Kidney capillary endothelial cell (primary cell): ENCODE results near the gene C20orf202.

ENCODE experiments used
- DNase-seq: peaks from one replicate; pipeline ENCODE4 v3.0.0-alpha.2; 2018; ENCODE audit warnings: low spot score

C20orf202 gene

DNA sequence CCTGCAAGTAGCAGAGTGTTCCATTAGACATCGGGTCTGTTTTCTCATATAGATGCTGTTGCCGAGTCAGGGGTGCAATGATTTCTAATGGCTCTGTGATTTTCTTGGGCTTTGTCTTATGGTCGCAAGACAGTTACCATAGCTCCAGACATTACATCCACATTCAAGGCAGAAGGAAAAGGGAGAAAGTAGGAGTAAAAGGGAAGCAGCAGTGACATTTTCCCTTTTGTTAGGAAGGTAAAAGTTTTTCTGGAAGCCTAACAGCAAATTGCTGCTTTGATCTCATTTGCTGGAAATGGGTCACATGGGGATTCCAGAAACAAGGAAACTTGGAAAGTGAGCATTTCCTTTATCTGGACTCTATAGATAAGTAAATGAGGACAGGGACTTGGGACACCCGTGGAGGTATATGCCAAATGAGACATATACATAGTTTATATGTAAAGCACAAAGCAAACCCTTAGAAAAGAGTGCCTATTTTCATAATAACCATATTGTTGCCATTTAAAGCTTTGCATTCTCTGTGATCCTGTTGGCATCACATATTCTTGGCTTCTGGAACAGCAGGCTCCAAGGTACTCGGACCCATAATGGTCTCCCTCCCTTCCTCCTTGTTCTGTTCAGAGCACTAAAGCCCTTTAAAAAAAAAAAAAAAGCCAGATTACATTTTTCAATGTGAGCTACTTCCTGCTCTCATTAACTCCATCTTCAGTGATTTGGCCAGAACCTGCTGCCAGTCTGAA is at the start of gene C20orf202:
TSS of gene C20orf202 (plus strand) at position 693 of the 743 bp plus-strand sequence. CDS start 132 bp downstream, outside the sequence.
- DNase-seq, result no peak

DNA sequence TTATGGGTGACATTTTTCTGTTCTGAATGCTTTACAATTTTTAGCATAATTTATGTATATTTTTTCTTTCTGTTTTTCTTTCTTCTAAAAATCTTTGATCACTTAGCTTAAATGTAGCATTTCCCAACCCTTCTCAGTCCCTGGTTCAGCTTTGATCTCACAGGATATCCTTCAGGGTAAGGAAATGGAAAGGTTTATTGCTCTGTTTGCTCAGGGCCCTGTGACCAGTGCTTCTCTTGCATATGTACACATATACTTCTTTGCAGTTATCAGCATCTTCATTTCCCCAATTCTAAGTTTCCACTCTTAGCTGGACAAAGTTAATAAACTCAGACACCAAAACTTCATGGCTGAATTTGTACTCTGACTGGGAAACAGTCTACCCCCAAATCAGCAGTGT is 49.0 kb upstream of the C20orf202 start:
- DNase-seq, result no peak

DNA sequence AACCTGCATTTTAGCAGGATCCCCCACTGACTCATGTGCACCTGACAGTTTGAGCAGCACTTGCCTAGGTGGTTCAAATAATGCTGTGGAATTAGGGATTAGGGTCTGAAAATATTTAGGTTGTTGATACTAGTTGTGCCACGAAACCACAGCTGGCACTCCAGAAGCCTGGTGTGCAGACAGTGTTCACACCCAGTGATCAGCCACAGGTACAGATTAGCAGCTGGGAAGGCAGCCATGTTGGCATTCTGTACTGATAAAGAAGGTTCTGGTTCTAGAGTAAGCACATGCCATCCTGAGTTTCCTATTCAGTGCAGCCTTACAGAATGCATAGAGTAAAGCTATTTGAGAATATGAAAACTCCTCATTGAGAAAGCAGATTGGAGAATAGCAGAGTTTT is 48.6 kb upstream of the C20orf202 start:
- DNase-seq, result no peak

DNA sequence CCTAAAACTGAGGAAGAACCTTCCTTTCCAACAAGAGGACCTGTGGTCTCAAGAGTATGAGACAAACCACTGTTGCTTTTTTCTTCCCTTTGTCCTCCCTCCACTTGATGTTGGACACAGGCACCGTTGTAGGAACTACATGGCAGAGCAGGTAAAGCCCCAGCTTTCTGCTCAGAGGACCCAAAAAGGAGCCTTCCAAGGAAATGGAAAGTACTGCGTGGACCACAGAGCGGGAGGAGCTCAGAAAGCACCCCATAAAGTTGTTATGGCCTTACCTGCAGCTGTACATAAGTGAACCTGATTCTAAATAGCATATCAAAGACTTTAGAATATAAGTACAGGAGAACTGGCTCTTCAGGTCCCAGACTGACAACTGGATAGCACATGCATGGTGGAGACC is 47.9 kb upstream of the C20orf202 start:
- no peak for DNase-seq

DNA sequence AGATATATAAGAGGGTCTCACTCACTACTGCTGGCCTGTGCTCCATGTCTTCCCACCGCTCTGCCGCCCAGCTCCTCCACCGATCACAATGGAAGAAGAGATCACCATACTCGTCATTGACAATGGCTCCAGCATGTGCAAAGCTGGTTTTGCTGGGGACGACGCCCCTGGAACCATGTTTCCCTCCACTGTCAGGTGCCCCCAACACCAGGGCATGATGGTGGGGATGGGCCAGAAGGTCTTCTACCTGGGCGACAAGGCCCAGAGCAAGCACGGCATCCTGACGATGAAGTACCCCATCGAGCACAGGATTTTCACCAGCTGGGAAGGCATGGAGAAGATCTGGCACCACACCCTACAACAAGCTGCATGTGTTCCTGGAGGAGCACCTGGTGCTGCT is 42.8 kb upstream of the C20orf202 start:
- DNase-seq, result no peak

DNA sequence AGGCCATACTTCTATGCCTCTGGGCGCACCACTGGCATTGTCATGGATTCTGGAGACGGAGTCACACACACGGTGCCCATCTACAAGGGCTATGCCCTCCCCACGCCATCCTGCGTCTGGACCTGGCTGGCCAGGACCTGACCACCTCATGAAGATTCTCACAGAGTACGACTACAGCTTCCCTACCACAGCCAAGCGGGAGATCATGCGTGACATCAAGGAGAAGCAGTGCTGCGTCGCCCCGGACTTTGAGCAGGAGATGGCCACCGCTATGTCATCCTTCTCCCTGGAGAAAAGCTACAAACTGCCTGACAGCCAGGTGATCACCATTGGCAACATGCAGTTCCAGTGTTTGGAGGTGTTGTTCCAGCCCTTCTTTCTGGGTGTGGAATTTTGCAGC is 42.3 kb upstream of the C20orf202 start:
- no peak for DNase-seq

DNA sequence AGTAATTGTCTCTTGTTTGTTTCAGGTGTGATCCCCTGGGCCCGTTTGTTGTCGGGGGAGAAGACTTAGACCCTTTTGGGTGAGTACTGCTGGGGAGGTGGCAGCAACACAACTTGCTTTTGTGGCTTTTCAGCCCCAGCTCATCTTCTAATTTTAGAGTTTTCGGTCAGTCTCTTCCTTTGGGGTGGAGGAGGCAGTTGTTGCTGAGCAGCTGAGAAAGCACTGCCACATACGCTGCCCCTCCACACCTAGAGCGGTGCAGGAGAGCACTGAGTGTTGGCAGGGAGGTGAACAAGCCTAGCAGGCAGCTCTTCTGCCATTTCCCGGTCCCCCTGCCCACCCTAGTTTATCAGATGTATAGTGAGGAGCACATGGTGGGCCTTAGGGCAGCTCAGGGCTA is 40.1 kb upstream of the C20orf202 start:
- no peak for DNase-seq

DNA sequence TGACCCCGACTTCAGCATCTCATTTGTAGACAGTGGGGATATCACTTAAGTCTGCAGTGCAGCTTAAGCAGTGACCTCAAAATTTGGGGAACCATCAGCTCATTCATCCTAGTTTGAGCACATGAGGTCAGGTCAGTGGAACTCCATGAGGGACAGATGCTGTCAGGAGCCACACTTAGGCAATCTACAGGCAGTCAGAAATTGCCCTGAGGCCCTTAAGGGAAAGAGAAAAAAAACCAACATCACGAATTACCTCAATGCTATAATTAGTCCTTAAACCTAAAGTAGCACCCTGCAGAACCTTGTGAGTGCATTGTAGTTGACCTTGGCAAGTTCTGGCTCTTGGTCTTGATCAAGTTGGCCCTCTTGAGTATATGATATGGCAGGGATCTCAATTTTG is 39.6 kb upstream of the C20orf202 start:
- DNase-seq, result no peak

DNA sequence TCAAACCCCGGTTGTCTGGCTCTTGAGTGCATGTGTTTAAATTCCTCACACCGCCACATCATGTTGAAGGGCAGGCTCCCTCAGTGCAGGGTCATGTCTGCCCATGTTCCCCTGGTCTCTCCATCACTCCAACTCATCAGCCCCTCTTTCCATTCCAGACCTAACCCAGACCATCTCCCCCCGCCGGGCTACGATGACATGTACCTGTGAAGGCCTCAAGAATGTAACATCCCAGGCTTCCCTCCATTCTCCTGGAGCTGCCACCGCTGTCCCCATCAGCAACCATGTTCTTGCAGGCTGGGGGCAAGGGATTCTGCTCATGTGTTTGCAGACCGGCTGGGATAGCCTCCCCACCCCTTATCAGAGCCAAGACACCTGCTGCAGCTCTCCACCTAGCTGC is 38.4 kb upstream of the C20orf202 start:
- no peak for DNase-seq

DNA sequence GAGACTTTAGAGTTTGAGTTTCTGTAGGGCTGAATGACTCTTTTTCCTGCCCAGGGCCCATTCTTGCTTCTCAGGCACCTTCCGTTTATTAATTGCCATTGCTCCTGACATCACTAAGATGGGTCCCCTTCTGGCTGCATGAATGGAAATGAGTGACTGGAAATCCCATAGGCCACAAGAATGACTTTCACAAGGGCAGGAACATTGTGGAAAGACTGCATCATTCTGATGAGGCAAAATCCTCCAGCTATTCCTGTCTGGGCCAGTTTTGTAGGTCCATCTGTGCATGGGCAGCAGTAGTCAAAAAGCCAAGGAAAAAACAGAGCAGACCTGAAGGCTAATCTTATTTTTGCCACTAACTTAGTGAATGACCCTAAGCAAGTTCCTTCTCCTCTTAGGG is 37.7 kb upstream of the C20orf202 start:
- no peak for DNase-seq

DNA sequence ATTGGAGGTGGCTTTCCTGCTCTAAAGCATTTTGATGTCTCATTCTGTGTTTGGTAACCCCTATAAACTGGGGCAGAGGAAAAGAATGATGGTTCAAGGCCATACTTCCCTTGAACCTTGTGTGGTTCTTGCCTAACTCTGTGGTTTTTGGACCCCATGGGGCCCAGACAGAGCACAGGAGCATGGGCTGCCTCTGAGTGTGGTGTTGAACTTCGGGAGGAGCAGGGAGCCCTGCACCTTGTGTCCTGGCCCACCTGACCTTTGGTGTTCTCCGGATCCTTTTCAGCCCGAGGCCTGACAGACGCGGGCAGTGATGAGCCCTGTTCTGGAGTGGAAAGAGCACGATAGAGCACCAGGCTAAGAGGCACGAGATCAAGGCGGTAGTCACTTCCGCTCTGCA is 37.3 kb upstream of the C20orf202 start:
- DNase-seq, result no peak

DNA sequence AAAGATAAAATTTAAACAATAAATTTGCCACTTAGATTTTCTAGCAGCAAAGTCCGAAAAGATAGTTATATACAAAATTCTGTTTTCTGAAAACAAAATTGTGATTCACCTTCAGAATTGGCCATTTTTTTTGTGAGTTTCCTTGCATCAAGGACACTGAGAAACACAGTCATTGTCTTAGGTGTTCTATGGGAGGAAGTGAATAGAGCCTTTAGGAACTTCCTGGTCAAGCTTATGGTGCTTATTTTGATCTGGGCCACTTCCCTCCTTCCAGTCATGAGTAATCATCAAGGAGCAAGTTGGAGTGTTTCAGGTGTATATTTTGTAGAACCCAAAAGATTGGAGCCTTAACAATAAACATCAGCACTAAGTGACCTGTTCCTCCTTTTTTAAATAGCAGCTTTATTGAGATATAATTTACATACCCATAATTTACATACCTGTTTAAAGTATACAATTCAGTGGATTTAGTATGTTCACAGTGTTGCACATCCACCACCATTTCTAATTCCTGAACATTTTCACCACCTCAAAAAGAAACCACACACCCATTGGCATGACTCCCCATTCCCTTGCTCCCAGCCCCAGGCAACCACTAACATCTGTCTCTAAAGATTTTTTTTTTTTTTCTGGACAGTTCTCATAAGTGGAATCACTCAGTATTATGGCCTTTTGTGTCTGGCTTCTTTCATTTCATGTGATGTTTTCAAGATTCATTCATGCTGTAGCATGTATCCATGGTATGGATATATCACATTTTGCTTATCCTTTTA is 36.1 kb upstream of the C20orf202 start:
- peak; percentile 76 for DNase-seq

DNA sequence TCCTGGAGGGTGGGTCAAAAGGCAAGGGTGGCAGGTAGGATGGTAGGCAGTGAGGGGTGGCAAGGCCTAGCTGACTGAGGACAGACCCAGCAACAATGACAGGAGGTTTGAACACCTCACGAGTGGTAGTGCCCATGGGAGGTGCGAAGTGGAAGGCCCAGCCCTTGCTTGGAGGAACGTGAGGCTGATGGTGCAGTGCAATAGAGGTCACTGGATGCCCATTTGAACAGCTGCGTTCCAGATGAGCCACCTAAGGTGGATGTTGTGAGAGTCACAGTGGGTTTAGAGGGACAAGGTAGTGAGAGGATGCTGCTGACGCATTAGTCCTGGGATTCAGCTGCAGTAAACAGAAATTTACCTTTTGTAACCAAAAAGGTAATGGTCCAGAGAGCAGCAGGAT is 34.0 kb upstream of the C20orf202 start:
- DNase-seq, result no peak

DNA sequence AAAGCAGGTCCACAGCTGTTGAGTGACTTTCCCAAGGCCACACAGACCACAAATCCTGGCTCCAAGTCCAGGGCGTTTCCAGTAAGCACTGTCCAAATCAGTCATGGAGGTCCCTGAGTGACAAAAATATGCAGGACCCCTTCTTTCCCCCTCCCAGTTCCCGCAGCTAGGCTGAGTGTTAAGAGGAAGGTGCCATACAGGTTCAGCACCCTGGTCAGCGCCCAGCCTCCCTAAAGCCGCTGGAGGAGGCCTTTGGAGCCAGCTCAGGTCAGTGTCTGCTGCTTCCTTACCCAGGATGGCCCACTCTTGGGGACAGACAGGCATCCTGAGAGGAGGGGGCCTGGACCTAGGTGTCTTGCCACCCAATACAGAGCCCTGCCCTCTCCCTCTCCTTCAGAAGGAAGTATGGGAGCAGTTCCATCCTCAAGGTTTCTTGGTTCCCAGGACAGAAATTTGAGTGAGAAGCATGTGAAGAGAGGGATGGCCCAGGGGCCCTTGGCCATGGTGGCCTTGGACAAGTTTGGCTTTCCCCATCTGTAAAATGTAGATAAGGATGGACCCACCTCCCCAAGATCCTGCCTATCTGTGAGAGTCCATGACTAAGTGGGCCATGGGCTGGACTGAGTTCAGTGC is 31.7 kb upstream of the C20orf202 start:
- peak; percentile 24 for DNase-seq

DNA sequence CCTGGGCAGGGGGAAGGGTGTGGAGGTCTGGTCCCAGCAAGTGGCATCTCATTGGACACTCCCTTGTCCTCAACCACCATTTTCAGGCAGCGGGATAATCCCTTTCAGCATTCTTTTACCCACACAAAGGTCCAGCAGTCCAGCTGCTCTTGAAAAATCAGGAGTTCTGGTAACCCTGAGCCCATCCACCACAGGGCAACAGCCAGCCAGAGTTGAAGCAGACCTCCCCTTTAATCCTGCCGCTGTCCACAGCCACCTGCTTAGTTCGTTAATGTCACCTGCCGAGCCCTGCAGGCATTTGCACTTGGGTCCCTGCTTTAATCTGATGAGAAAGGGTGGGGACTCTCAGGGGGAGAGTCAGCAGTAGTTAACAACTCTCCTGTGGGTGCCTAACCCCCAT is 29.6 kb upstream of the C20orf202 start:
- DNase-seq, result no peak

DNA sequence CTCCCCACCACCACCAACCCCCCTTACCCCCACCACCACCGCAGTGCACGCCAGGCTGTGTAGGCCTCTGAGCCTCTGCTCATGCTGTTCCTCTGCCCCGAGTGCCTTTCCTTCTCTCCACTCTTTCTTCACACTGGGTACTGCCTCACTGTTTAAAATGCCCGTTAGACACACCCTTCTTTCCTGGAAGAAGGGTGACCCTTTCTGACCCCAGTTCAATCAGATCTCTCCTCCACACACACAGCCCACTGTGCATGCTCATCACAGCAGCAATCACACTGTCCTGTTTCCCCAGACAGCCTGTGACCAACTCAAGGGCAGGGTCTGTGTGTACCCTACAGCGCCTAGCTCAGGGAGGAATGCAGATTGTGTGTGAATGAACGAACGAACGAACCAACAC is 28.5 kb upstream of the C20orf202 start:
- DNase-seq, result no peak

DNA sequence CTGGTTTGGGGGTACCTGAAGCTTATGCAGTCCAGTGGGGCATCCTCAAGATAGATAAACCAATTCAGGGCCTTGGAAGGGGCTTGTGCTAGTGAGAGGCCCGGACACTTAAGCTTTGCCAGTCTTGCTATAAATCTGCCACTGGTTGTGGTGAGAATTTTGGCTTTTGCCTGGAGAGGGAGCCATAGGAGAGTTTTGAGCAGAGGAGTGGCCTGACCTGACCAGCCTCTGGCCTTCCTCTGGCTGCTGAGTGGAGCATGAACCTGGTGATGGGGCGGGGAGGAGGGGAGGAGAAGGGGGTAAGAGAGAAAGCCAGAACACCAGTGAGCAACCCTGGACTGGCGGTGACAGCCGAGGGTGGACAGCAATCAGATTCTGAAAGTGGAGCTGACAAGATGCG is 25.6 kb upstream of the C20orf202 start:
- no peak for DNase-seq

DNA sequence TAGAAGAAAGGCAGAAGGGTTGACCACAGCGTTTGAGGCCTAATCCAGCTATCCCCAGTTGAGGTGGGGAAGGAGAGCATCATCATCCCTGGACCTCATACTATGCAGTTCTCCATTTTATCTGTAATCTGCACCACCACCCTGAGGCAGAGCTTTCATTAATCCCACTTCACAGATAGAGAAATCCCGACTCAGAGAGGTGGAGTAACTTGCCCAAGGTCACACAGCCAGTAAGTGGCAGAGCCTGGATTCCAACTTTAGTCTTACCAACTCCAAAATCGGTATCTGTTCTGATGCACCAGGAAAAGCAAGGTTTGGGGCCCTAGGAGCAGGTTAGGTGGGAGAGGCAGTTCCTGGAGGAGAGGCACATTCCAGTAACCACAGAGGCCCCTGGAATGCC is 25.2 kb upstream of the C20orf202 start:
- no peak for DNase-seq

DNA sequence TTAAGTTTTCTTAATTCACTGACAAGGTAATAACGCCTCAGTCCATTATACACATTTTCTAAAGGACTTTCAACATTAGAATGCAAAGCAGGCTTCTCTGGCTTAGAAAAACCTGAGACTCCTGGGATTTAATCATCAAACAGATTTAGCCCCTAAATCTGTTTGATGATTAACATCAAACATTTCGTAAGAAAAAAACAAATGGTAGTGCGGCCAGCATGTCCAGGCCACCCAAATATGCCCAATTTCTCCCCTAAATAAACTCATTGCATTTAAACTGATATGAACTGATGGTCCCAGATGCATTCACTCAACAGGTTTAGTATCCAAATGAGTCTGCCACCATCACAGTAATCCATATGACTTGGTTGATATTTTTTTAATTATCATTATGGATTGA is 24.6 kb upstream of the C20orf202 start:
- no peak for DNase-seq

DNA sequence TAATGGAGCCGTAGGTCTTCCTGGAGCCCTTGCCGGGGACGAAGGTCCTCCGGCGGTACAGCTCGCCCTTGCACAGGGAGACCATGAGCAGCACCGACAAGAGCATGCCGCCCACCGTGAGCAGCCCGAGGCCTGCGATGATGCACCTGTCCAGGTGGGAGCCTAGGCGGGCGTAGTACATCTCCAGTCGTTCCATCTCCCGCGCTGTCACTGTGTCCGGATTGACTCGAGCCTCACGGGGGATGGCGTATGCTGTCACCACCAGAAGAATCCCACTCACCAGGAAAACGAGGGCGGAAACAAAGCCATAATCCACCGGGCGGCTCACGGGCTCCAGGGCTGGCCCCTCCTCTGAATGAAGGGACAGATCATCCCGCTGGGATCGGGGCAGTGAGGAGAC is 22.3 kb upstream of the C20orf202 start:
- DNase-seq, result no peak

DNA sequence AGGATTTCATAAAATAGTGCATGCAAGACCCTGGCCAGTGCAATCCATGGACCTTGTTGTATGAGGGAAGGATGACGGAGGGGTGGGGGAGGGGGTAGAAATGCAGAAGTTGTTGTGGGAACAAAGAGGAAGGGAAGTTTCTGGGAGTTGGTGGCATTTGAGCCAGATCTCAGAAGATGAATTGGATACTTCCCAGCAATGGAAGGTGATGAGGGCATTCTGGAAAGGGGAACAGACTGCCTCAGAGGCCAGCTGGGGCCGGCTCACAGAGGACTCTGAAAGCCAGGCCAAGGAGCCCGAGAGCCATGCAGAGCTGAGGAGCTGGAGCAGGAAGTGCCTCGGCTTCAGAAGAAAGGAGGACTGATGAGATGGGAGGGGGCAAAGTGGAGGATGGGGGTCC is 21.1 kb upstream of the C20orf202 start:
- DNase-seq, result no peak

DNA sequence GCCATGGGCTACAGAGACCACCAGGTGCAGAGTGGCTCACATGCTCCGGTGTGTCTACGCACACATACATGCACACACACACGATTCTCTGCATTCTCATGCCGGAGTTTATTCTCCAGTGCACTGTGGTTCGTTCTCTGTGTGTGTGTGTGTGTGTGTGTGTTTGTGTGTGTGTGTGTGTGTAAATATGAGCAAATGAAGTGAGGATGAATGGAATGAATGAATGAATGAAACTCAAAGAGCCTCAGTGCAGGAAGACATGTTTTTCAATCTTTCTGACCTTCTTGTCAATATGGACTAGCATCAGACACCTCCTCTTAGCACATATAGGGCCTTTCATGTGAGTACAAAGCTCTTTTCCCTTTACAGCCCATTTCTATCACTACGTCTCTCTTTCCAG is 20.1 kb upstream of the C20orf202 start:
- DNase-seq, result no peak

DNA sequence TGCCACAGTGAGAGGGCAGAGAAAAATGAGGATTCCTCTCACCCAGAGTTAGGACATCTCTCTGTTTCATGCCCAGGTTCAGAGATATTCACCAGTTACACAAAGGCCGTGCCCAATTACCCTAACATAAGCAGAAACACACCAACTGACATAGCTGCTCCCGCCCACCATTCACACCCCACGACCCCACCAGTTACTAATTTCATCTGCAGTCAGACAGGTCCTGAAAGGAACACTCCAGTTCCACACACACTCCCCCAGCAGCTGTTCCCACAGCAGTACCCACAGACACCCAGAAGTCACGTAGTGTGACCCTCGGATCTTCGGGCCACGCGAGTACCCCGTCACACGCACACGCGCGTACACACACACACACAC is 19.0 kb upstream of the C20orf202 start:
- DNase-seq, result no peak
